Tibial nerve (tissue), 4 donors: ENCODE data around the gene CDH4. TPM values are rescaled to one million over a fixed set of nuclear protein-coding genes. Genes with fewer than 3 reads are reported as not detected.

Experiments used
- DNase-seq, 2 donors: peaks; one replicate each; pipeline ENCODE4 v3.0.0-alpha.2; 2019; ENCODE audit warnings: low spot score in 2 of 2
- H3K27ac ChIP-seq, 4 donors: fragments of 200-600 bp; sonication (generic) in 3 of 4; one replicate each; pipeline ENCODE4 v1.5.1; 2017 to 2019; ENCODE audit warnings: mild to moderate bottlenecking in 1 of 4
- H3K27me3 ChIP-seq, 2 donors: fragments of 200-600 bp; sonication (generic) in 1 of 2; one replicate each; pipeline versions ENCODE4 v1.5.1 to v1.6.0; 2017 to 2019
- H3K36me3 ChIP-seq, 3 donors: fragments of 200-600 bp; sonication (generic); one replicate each; pipeline ENCODE4 v1.5.1; 2018 to 2019
- H3K4me1 ChIP-seq, 4 donors: fragments of 200-600 bp; sonication (generic) in 3 of 4; one replicate each; pipeline ENCODE4 v1.5.1; 2017 to 2019
- H3K4me3 ChIP-seq, 4 donors: fragments of 200-600 bp; sonication (generic) in 3 of 4; one replicate each; pipeline ENCODE4 v1.5.1; 2017 to 2019; ENCODE audit warnings: mild to moderate bottlenecking in 1 of 4, moderate library complexity in 1 of 4
- H3K9me3 ChIP-seq, 4 donors: fragments of 200-600 bp; sonication (generic) in 3 of 4; one replicate each; pipeline ENCODE4 v1.5.1; 2017 to 2019
- EP300 ChIP-seq, 2 donors: sonication (generic); formaldehyde crosslinking; IDR thresholded peaks; one replicate each; pipeline ENCODE4 v1.6.1; 2017; ENCODE audit warnings: antibody characterized with exemption in 2 of 2, mild to moderate bottlenecking in 1 of 2
- POLR2A ChIP-seq, 2 donors: fragments of 450-650 bp; IDR thresholded peaks; one replicate each; pipeline ENCODE4 v1.6.1; 2017; ENCODE audit warnings: antibody characterized with exemption in 2 of 2, mild to moderate bottlenecking in 2 of 2, moderate library complexity in 2 of 2
- WGBS, 2 donors: methylation state at CpG; one replicate each; pipeline ENCODE4 v1.1.5; 2018; 5-methylcytosine and 5-hydroxymethylcytosine counted together
- total RNA-seq, 4 donors: library from RNA; depleted of rRNA; stranded (reverse); fragments of >200 nt; gene quantifications; one replicate each; pipeline ENCODE4 v1.1.0, GENCODE V29; 2016
- TF ChIP-seq, protein P1 (sequence below), 5 experiments: fragments of 200-600 bp in 3 of 5; fragments of 450-650 bp in 2 of 5; sonication (generic) in 3 of 5; IDR thresholded peaks; one replicate each; pipeline ENCODE4 v1.5.1; 2016 to 2019; ENCODE audit warnings: antibody characterized with exemption in 5 of 5, mild to moderate bottlenecking in 3 of 5, moderate library complexity in 2 of 5

Gene CDH4
- total RNA-seq, 4 donors from 2014 or later = 0.78 to 2.3 (median 1.0) TPM

GRCh38 chr20:61341605-61342004 is 89.5 kb downstream of the CDH4 start:
- no peaks in the 10 kb centered on the region for H3K4me1 ChIP-seq
- 73 to 90% methylated on average over 5 of the region's 5 CpGs for WGBS, 2 donors
- H3K27me3 ChIP-seq = no peaks in the 10 kb centered on the region
- no peak overlapping the region for H3K4me3 ChIP-seq
- no peaks in the 10 kb centered on the region for H3K36me3 ChIP-seq
- DNase-seq = no peak
- no peak for TF ChIP-seq EP300 (IDR thresholded peaks at IDR 0.05)
- H3K27ac ChIP-seq = no peak overlapping the region
- no peaks in the 10 kb centered on the region for H3K9me3 ChIP-seq

- Histone ChIP-seq H3K27ac (no peak overlapping the region), H3K4me1 (no peaks in the 10 kb centered on the region), H3K27me3 (no peaks in the 10 kb centered on the region), H3K9me3 (no peaks in the 10 kb centered on the region), H3K36me3 (no peaks in the 10 kb centered on the region), H3K4me3 (no peak overlapping the region)
- 62 to 73% methylated on average over 9 of the region's 9 CpGs for WGBS, 2 donors
- TF ChIP-seq, protein P1, sequence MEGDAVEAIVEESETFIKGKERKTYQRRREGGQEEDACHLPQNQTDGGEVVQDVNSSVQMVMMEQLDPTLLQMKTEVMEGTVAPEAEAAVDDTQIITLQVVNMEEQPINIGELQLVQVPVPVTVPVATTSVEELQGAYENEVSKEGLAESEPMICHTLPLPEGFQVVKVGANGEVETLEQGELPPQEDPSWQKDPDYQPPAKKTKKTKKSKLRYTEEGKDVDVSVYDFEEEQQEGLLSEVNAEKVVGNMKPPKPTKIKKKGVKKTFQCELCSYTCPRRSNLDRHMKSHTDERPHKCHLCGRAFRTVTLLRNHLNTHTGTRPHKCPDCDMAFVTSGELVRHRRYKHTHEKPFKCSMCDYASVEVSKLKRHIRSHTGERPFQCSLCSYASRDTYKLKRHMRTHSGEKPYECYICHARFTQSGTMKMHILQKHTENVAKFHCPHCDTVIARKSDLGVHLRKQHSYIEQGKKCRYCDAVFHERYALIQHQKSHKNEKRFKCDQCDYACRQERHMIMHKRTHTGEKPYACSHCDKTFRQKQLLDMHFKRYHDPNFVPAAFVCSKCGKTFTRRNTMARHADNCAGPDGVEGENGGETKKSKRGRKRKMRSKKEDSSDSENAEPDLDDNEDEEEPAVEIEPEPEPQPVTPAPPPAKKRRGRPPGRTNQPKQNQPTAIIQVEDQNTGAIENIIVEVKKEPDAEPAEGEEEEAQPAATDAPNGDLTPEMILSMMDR (IDR thresholded peaks at IDR 0.05) = no peak
- TF ChIP-seq EP300 (IDR thresholded peaks at IDR 0.05) (no peak), POLR2A (IDR thresholded peaks at IDR 0.05) (no peak)
- DNase-seq = no peak
Observed at GRCh38 chr20:61343934-61344333, 91.9 kb downstream of the CDH4 start.

GRCh38 chr20:61345656-61346055 is 93.6 kb downstream of the CDH4 start:
- WGBS, 2 donors = 68 to 81% methylated on average over 8 of the region's 8 CpGs
- Histone ChIP-seq H3K36me3 (no peaks in the 10 kb centered on the region), H3K4me3 (no peak overlapping the region), H3K27me3 (no peaks in the 10 kb centered on the region), H3K4me1 (no peaks in the 10 kb centered on the region), H3K27ac (no peak overlapping the region), H3K9me3 (no peaks in the 10 kb centered on the region)
- TF ChIP-seq EP300 (IDR thresholded peaks at IDR 0.05) (no peak), POLR2A (IDR thresholded peaks at IDR 0.05) (no peak)
- TF ChIP-seq, protein P1 (IDR thresholded peaks at IDR 0.05) = no peak
- no peak for DNase-seq

DNA sequence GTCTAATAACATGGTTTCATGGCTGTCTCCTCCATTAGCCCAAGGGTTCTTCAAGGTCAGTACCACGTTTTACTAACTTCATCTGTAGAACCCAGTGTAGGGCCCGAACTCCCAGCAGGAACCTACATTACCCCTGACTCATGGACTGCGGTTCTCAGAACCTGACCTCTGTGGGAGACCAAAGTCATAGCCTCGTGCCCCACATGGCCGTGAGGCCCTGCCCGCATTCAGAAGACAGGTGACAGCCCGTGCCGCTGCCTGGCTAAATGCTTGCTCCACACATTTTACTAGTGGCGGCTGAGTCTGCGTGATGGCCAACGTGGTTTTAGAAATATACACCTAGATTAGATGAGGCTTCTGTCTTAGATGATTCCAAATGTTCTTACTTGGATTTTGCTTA is 94.9 kb downstream of the CDH4 start:
- Histone ChIP-seq H3K9me3 (no peaks in the 10 kb centered on the region), H3K27me3 (no peaks in the 10 kb centered on the region), H3K4me3 (no peak overlapping the region), H3K4me1 (no peaks in the 10 kb centered on the region), H3K36me3 (no peaks in the 10 kb centered on the region), H3K27ac (no peak overlapping the region)
- 82 to 93% methylated on average over 11 of the region's 11 CpGs for WGBS, 2 donors
- no peak for TF ChIP-seq POLR2A (IDR thresholded peaks at IDR 0.05)
- no peak for TF ChIP-seq EP300 (IDR thresholded peaks at IDR 0.05)
- TF ChIP-seq, protein P1 (IDR thresholded peaks at IDR 0.05) = no peak
- DNase-seq = no peak

DNA sequence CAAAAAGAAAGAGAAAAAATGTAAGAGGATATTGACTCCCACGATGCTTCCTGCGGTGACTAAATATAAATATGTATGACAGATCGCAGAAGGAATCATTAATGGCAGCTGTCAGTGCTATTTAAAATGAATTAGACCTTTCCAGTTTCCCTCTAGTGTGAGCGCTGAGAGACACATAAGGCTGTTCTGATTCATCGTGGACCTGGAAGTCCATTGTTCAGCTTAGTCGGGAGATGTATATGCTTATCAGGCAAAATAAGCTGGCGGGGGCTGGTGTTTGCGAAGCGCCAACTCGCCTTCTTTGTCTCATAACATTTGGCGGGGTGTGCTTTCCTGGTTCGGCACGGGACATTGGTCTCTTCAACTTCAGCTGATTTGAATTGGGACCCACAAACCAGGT is 95.4 kb downstream of the CDH4 start:
- Histone ChIP-seq H3K36me3 (no peaks in the 10 kb centered on the region), H3K4me3 (no peak overlapping the region), H3K27me3 (no peaks in the 10 kb centered on the region), H3K9me3 (no peaks in the 10 kb centered on the region), H3K4me1 (no peaks in the 10 kb centered on the region), H3K27ac (no peak overlapping the region)
- TF ChIP-seq EP300 (IDR thresholded peaks at IDR 0.05) = no peak
- no peak for TF ChIP-seq POLR2A (IDR thresholded peaks at IDR 0.05)
- TF ChIP-seq, protein P1 (IDR thresholded peaks at IDR 0.05) = no peak
- DNase-seq = no peak
- WGBS, 2 donors = 90 to 96% methylated on average over 13 of the region's 13 CpGs
